K562 (cell line): ENCODE measurements around the gene MRPS35. TPM values are rescaled to one million over a fixed set of nuclear protein-coding genes. Genes with fewer than 3 reads are reported as not detected.

ENCODE experiments used
- ATAC-seq: fragments of 200-7000 bp; cut with Tn5 transposase; 3 replicates; pipeline ENCODE4 v1.9.1; 2020; ENCODE audit warnings: moderate library complexity
- BruUV-seq: library from RNA; stranded (reverse); fragments of 400-500 nt; replicated peaks from 2 replicates; lab custom pipeline; 2021; lab: Mats Ljungman, UMichigan
- CTCF ChIA-PET: fragments of 300-600 bp; formaldehyde crosslinking; extraction: SDS; loops from one replicate; lab custom pipeline; 2021; ENCODE audit warnings: low intra/inter-chr PET ratio; lab: Yijun Ruan, JAX
- POLR2A ChIA-PET: fragments of 300-600, 350-650 bp; sonication (Branson Sonifier 250); formaldehyde crosslinking; extraction: SDS; loops from one replicate; lab custom pipeline; 2021; ENCODE audit warnings: antibody characterized with exemption, inconsistent platforms; lab: Yijun Ruan, JAX
- DNase-seq, 4 experiments: peaks; one replicate each; pipeline versions ENCODE4 v3.0.0 to v3.0.0-alpha.2; 2011 to 2018; ENCODE audit warnings: low spot score in 3 of 4, mixed read lengths in 3 of 4; ENCODE audit errors: extremely low read depth in 1 of 4
- FAIRE-seq: peaks from 2 replicates; lab custom pipeline; 2011; peaks lifted over from hg19 to GRCh38; lab: Jason Lieb, UNC
- H2AFZ ChIP-seq: 2 replicates; pipeline ENCODE4 v1.6.0; 2011; ENCODE audit warnings: low read depth, low read length, control low read depth, inconsistent platforms
- H3K27ac ChIP-seq: fragments of 200-600 bp; 3 replicates; pipeline ENCODE4 v1.8.0; 2011; ENCODE audit warnings: low read depth, mild to moderate bottlenecking, control low read depth, inconsistent platforms, low read length, moderate library complexity, mixed read lengths; ENCODE audit errors: extremely low read depth
- H3K27me3 ChIP-seq, 2 experiments: fragments of 300-600 bp in 1 of 2; 2 replicates in 1 of 2; 3 replicates in 1 of 2; pipeline versions ENCODE4 v1.6.0 to v1.8.0; 2011; ENCODE audit warnings: inconsistent platforms in 2 of 2, low read length in 2 of 2, mild to moderate bottlenecking in 1 of 2, mixed read lengths in 1 of 2, moderate library complexity in 1 of 2; ENCODE audit not compliant: control insufficient read depth in 2 of 2, insufficient read depth in 2 of 2
- H3K36me3 ChIP-seq: fragments of 300-600 bp; 3 replicates; pipeline ENCODE4 v1.8.0; 2011; ENCODE audit warnings: mild to moderate bottlenecking, low read length, inconsistent platforms; ENCODE audit not compliant: control insufficient read depth, insufficient read depth
- H3K4me1 ChIP-seq, 2 experiments: fragments of 200-600 bp in 1 of 2; replicated peaks in 1 of 2; 2 replicates in 1 of 2; 3 replicates in 1 of 2; pipeline versions ENCODE4 v1.5.1 to v1.8.0; 2011; ENCODE audit warnings: inconsistent platforms in 2 of 2, low read length in 2 of 2, mild to moderate bottlenecking in 1 of 2, mixed read lengths in 1 of 2, moderate library complexity in 1 of 2; ENCODE audit not compliant: control insufficient read depth in 2 of 2, insufficient read depth in 2 of 2
- H3K4me2 ChIP-seq: 2 replicates; pipeline ENCODE4 v1.6.1; 2011; ENCODE audit warnings: low read length, control low read depth, inconsistent platforms, mixed read lengths; ENCODE audit not compliant: insufficient read depth
- H3K4me3 ChIP-seq: fragments of 200-600 bp; sonication (generic), shearing (Covaris generic); 2 replicates; pipeline ENCODE4 v1.5.1; 2016; ENCODE audit warnings: control low read depth, inconsistent platforms
- H3K79me2 ChIP-seq: fragments of 200-600 bp; 3 replicates; pipeline ENCODE4 v1.8.0; 2011; ENCODE audit warnings: low read length, inconsistent platforms; ENCODE audit not compliant: control insufficient read depth, insufficient read depth
- H3K9ac ChIP-seq, 2 experiments: 2 replicates each; pipeline versions ENCODE4 v1.6.0 to v1.6.1; 2011; ENCODE audit warnings: low read depth in 2 of 2, low read length in 2 of 2, control low read depth in 1 of 2, inconsistent platforms in 1 of 2, mild to moderate bottlenecking in 1 of 2, mixed read lengths in 1 of 2; ENCODE audit not compliant: insufficient read depth in 1 of 2
- H3K9me1 ChIP-seq: one replicate; pipeline ENCODE4 v1.6.0; 2011; ENCODE audit warnings: inconsistent platforms, mild to moderate bottlenecking, low read length, moderate library complexity; ENCODE audit not compliant: control insufficient read depth, insufficient read depth
- H3K9me3 ChIP-seq: replicated peaks from 2 replicates; pipeline ENCODE4 v1.5.1; 2011; ENCODE audit warnings: low read depth, low read length, inconsistent platforms; ENCODE audit not compliant: control insufficient read depth, insufficient read depth
- H4K20me1 ChIP-seq: replicated peaks from 2 replicates; pipeline ENCODE4 v1.6.1; 2011; ENCODE audit warnings: low read length, inconsistent platforms, mixed read lengths; ENCODE audit not compliant: control insufficient read depth, insufficient read depth
- DIDO1 ChIP-seq: fragments of 450-650 bp; IDR thresholded peaks from 2 replicates; pipeline ENCODE4 v1.6.1; 2016; ENCODE audit warnings: low read depth, missing biosample characterization, missing genetic modification characterization
- PHB2 ChIP-seq: fragments of 450-650 bp; IDR thresholded peaks from 2 replicates; pipeline ENCODE4 v1.6.1; 2017; ENCODE audit warnings: low read depth
- POLR2AphosphoS5 ChIP-seq: IDR thresholded peaks from 2 replicates; pipeline ENCODE4 v1.6.1; 2011; ENCODE audit warnings: mild to moderate bottlenecking, low read depth, low read length, moderate library complexity; ENCODE audit not compliant: control insufficient read depth, insufficient read depth
- SAFB2 ChIP-seq: fragments of 200-400 bp; formaldehyde crosslinking; IDR thresholded peaks from 2 replicates; pipeline ENCODE4 v1.6.1; 2018; ENCODE audit warnings: borderline replicate concordance, low read length, low read depth, moderate library complexity; ENCODE audit not compliant: severe bottlenecking
- TEAD4 ChIP-seq, 2 experiments: sonication (generic) in 1 of 2; formaldehyde crosslinking in 1 of 2; IDR thresholded peaks; 2 replicates each; pipeline versions ENCODE4 v1.6.1 to v1.8.0; 2012 to 2022; ENCODE audit warnings: borderline replicate concordance in 1 of 2, inconsistent platforms in 1 of 2, low read length in 1 of 2, mild to moderate bottlenecking in 1 of 2, missing genetic modification reagents in 1 of 2
- ZNF263 ChIP-seq: sonication (generic); formaldehyde crosslinking; IDR thresholded peaks from 2 replicates; pipeline ENCODE4 v1.8.0; 2022; ENCODE audit warnings: mild to moderate bottlenecking, missing genetic modification reagents, borderline replicate concordance
- ZNF551 ChIP-seq: fragments of 250-450 bp; sonication (Bioruptor Pico); IDR thresholded peaks from 2 replicates; pipeline ENCODE4 v1.5.0; 2021; ENCODE audit warnings: mild to moderate bottlenecking, moderate library complexity
- WGBS: fragments of 100-300 bp; shearing (Covaris generic); methylation state at CpG from one replicate; pipeline ENCODE4 v1.1.6; 2016; ENCODE audit warnings: low coverage, mixed read lengths; ENCODE audit not compliant: insufficient coverage; ENCODE audit errors: missing lambda C conversion rate; 5-methylcytosine and 5-hydroxymethylcytosine counted together
- in situ Hi-C: fragments of 300-500 bp; cut with MboI; formaldehyde crosslinking; loops from 4 replicates; pipeline ENCODE4 v1.15.0; 2018; ENCODE audit warnings: inconsistent platforms, mixed read lengths
- intact Hi-C: fragments of 100-400 bp; cut with micrococcal nuclease; formaldehyde crosslinking; loops from 2 replicates; pipeline ENCODE4 v1.14.2; 2022
- polyA plus RNA-seq, 8 experiments: library from polyadenylated mRNA; depleted of rRNA in 4 of 8; stranded (reverse) in 5 of 8; unstranded in 3 of 8; fragments of >200 nt; fragmentation: Nextera tagmentation in 2 of 8; fragmentation: Illumina TruSeq in 1 of 8; extraction: Ambion mirVana in 2 of 8; extraction: Trizol in 1 of 8; gene quantifications; 2 replicates each; pipeline versions ENCODE4 v1.2.1 to v1.2.3, GENCODE V29; 2011 to 2014; ENCODE audit warnings: inconsistent platforms in 1 of 8, missing spikeins in 1 of 8
- total RNA-seq, 7 experiments: library from RNA; depleted of rRNA in 6 of 7; stranded (reverse); fragments of >200 nt in 6 of 7; fragmentation: Illumina TruSeq in 2 of 7; extraction: Trizol in 2 of 7; gene quantifications; 2 replicates each; pipeline versions ENCODE4 v1.2.1 to v1.2.3, GENCODE V29; 2011 to 2021; ENCODE audit warnings: low replicate concordance in 1 of 7
- TF ChIP-seq, protein P1 (sequence below): fragments of 200-600 bp; sonication (generic); IDR thresholded peaks from one replicate; pipeline ENCODE4 v1.6.1; 2012; ENCODE audit warnings: mild to moderate bottlenecking, low read depth, low read length, inconsistent platforms
- TF ChIP-seq, protein P2 (sequence below): IDR thresholded peaks from 2 replicates; pipeline ENCODE4 v1.6.1; 2014; ENCODE audit warnings: antibody characterized with exemption

Gene MRPS35
- total and polyA plus RNA-seq, 9 of the 15 experiments (the other 6 are each of a cell fraction or from before 2014, with no cell fraction given), result 79.0 to 183 (median 114) TPM

DNA sequence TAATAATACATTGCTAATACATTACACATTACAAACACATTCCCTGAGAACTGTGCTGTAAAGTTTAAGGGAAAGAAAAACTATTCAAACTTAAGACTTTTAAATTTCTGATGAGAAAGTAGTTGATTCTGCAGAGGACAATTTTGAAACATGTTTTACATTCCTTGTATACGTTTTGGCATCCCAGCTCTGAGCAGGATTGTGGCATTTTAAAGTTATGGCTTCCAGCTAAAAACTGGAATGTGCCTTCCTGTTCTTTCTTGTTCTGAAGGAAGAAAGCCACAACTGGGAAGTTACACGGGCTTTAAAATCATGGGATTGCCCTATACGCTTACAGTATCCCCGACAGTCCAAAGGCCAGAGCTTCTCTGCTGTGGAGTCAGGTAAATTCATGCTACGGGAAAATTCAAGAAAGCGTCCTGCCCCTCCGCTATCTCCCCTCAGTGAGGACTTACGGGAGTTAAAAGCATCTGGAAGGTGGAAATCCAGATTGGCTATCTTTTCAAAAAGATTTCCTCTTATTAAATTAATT lies 58.6 kb downstream of the MRPS35 start:
- Histone ChIP-seq H3K27ac (no peak overlapping the region), H4K20me1 (no peaks in the 10 kb centered on the region), H3K27me3 (no peaks in the 10 kb centered on the region), H3K79me2 (no peaks in the 10 kb centered on the region), H3K4me3 (no peak overlapping the region), H3K9ac (no peak overlapping the region), H3K4me2 (no peak overlapping the region), H3K9me1 (no peaks in the 10 kb centered on the region), H3K4me1 (no peaks in the 10 kb centered on the region; a peak in 1 of 5 replicates), H2AFZ (no peak overlapping the region), H3K36me3 (no peaks in the 10 kb centered on the region), H3K9me3 (no peaks in the 10 kb centered on the region)
- in situ Hi-C loops, result no loop called here
- ChIA-PET CTCF (no interaction called here), POLR2A (interaction anchor here (0.6 to 0.9 kb wide), 2 partner anchors 12 to 16 kb away, joined by 3 read pairs; no protein-coding TSS in a partner anchor)
- ATAC-seq (no peak), FAIRE-seq (no peak), DNase-seq (no peak)
- BruUV-seq, result no TSS peak
- WGBS, result 55% methylated on average over 8 of the region's 8 CpGs
- intact Hi-C loops, result no loop called here
- TF ChIP-seq, protein P1, sequence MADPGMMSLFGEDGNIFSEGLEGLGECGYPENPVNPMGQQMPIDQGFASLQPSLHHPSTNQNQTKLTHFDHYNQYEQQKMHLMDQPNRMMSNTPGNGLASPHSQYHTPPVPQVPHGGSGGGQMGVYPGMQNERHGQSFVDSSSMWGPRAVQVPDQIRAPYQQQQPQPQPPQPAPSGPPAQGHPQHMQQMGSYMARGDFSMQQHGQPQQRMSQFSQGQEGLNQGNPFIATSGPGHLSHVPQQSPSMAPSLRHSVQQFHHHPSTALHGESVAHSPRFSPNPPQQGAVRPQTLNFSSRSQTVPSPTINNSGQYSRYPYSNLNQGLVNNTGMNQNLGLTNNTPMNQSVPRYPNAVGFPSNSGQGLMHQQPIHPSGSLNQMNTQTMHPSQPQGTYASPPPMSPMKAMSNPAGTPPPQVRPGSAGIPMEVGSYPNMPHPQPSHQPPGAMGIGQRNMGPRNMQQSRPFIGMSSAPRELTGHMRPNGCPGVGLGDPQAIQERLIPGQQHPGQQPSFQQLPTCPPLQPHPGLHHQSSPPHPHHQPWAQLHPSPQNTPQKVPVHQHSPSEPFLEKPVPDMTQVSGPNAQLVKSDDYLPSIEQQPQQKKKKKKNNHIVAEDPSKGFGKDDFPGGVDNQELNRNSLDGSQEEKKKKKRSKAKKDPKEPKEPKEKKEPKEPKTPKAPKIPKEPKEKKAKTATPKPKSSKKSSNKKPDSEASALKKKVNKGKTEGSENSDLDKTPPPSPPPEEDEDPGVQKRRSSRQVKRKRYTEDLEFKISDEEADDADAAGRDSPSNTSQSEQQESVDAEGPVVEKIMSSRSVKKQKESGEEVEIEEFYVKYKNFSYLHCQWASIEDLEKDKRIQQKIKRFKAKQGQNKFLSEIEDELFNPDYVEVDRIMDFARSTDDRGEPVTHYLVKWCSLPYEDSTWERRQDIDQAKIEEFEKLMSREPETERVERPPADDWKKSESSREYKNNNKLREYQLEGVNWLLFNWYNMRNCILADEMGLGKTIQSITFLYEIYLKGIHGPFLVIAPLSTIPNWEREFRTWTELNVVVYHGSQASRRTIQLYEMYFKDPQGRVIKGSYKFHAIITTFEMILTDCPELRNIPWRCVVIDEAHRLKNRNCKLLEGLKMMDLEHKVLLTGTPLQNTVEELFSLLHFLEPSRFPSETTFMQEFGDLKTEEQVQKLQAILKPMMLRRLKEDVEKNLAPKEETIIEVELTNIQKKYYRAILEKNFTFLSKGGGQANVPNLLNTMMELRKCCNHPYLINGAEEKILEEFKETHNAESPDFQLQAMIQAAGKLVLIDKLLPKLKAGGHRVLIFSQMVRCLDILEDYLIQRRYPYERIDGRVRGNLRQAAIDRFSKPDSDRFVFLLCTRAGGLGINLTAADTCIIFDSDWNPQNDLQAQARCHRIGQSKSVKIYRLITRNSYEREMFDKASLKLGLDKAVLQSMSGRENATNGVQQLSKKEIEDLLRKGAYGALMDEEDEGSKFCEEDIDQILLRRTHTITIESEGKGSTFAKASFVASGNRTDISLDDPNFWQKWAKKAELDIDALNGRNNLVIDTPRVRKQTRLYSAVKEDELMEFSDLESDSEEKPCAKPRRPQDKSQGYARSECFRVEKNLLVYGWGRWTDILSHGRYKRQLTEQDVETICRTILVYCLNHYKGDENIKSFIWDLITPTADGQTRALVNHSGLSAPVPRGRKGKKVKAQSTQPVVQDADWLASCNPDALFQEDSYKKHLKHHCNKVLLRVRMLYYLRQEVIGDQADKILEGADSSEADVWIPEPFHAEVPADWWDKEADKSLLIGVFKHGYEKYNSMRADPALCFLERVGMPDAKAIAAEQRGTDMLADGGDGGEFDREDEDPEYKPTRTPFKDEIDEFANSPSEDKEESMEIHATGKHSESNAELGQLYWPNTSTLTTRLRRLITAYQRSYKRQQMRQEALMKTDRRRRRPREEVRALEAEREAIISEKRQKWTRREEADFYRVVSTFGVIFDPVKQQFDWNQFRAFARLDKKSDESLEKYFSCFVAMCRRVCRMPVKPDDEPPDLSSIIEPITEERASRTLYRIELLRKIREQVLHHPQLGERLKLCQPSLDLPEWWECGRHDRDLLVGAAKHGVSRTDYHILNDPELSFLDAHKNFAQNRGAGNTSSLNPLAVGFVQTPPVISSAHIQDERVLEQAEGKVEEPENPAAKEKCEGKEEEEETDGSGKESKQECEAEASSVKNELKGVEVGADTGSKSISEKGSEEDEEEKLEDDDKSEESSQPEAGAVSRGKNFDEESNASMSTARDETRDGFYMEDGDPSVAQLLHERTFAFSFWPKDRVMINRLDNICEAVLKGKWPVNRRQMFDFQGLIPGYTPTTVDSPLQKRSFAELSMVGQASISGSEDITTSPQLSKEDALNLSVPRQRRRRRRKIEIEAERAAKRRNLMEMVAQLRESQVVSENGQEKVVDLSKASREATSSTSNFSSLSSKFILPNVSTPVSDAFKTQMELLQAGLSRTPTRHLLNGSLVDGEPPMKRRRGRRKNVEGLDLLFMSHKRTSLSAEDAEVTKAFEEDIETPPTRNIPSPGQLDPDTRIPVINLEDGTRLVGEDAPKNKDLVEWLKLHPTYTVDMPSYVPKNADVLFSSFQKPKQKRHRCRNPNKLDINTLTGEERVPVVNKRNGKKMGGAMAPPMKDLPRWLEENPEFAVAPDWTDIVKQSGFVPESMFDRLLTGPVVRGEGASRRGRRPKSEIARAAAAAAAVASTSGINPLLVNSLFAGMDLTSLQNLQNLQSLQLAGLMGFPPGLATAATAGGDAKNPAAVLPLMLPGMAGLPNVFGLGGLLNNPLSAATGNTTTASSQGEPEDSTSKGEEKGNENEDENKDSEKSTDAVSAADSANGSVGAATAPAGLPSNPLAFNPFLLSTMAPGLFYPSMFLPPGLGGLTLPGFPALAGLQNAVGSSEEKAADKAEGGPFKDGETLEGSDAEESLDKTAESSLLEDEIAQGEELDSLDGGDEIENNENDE, result no peak
- TF ChIP-seq, protein P2, sequence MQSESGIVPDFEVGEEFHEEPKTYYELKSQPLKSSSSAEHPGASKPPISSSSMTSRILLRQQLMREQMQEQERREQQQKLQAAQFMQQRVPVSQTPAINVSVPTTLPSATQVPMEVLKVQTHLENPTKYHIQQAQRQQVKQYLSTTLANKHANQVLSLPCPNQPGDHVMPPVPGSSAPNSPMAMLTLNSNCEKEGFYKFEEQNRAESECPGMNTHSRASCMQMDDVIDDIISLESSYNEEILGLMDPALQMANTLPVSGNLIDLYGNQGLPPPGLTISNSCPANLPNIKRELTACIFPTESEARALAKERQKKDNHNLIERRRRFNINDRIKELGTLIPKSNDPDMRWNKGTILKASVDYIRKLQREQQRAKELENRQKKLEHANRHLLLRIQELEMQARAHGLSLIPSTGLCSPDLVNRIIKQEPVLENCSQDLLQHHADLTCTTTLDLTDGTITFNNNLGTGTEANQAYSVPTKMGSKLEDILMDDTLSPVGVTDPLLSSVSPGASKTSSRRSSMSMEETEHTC, result no peak
- no peak for TF ChIP-seq DIDO1 (tag)
- TF ChIP-seq POLR2AphosphoS5, result no peak
- no peak for TF ChIP-seq ZNF551 (CRISPR knock-in tag)
- no peak for TF ChIP-seq PHB2
- no peak for TF ChIP-seq ZNF263 (CRISPR knock-in tag)
- TF ChIP-seq SAFB2, result no peak
- no peak for TF ChIP-seq TEAD4 (IDR thresholded peaks at IDR 0.05; ENCODE audit: low read length)
- no peak for TF ChIP-seq TEAD4 (CRISPR knock-in tag; IDR thresholded peaks at IDR 0.05; ENCODE audit: borderline replicate concordance)
